SHP77 treated with DMSO at 0.1 percent for 48 hours (cell line): ENCODE results near the gene F2RL3.
A peak's percentile ranks its signal among the peaks of the same experiment; 100 is the strongest.

Experiments used
- DNase-seq: peaks from one replicate; lab custom pipeline; 2025; lab: John Stamatoyannopoulos, UW

F2RL3 gene

GRCh38 chr19:16888629-16889365 is at the start of gene F2RL3:
F2RL3 (plus strand) TSS chr19:16888999; CDS start chr19:16889190, 191 bp downstream.
- peak; percentile 92 for DNase-seq

GRCh38 chr19:16841391-16841926 is 47.3 kb upstream of the F2RL3 start:
- no peak for DNase-seq

- no peak for DNase-seq
These were observed 41.9 kb upstream of the F2RL3 start for GRCh38 chr19:16846901-16847300.

GRCh38 chr19:16847430-16847829 is 41.4 kb upstream of the F2RL3 start:
- DNase-seq = no peak

- no peak for DNase-seq
These were observed 39.6 kb upstream of the F2RL3 start for GRCh38 chr19:16849168-16849567.

- DNase-seq = no peak
These were observed 38.7 kb upstream of the F2RL3 start for GRCh38 chr19:16850133-16850532.

- no peak for DNase-seq
These were observed 37.6 kb upstream of the F2RL3 start for GRCh38 chr19:16851031-16851712.

GRCh38 chr19:16853066-16853465 is 35.7 kb upstream of the F2RL3 start:
- no peak for DNase-seq

GRCh38 chr19:16856091-16856490 is 32.7 kb upstream of the F2RL3 start:
- DNase-seq = no peak

GRCh38 chr19:16859626-16860025 is 29.2 kb upstream of the F2RL3 start:
- no peak for DNase-seq

- no peak for DNase-seq
These were observed 28.7 kb upstream of the F2RL3 start for GRCh38 chr19:16860118-16860517.

- no peak for DNase-seq
These were observed 27.8 kb upstream of the F2RL3 start for GRCh38 chr19:16861011-16861410.

GRCh38 chr19:16861834-16862233 is 27.0 kb upstream of the F2RL3 start:
- no peak for DNase-seq

GRCh38 chr19:16862826-16863415 is 25.9 kb upstream of the F2RL3 start:
- DNase-seq = no peak

GRCh38 chr19:16867211-16867610 is 21.6 kb upstream of the F2RL3 start:
- no peak for DNase-seq

GRCh38 chr19:16868423-16869130 is 20.2 kb upstream of the F2RL3 start:
- DNase-seq = no peak

- DNase-seq = no peak
These were observed 19.3 kb upstream of the F2RL3 start for GRCh38 chr19:16869331-16869972.

GRCh38 chr19:16871871-16872270 is 16.9 kb upstream of the F2RL3 start:
- no peak for DNase-seq

- DNase-seq = no peak
These were observed 16.1 kb upstream of the F2RL3 start for GRCh38 chr19:16872728-16873127.

- no peak for DNase-seq
These were observed 15.2 kb upstream of the F2RL3 start for GRCh38 chr19:16873594-16873993.

GRCh38 chr19:16874250-16874977 is 14.4 kb upstream of the F2RL3 start:
- no peak for DNase-seq
